ENCODE results near the gene NMNAT2.

DNA sequence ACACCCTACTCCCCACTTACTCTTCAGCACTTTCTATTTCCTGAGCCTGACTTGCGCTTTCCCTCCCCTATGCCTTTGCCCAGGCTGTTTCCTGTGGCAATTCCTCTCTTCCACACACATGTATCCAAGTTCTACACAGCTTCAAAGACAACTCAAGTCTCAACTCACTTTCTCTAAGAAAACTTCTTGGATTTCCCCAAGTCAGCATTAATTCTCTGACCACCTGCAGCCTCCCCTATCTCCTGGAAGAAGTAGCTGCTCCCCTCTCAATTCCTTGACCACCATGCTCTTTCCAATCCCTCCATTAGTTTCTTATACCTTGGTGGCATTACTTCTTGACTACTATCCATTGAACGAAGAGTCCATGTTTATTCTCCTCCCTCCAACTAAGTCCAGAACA is 42.8 kb downstream of the NMNAT2 start:
- TF ChIP-seq, protein P1, sequence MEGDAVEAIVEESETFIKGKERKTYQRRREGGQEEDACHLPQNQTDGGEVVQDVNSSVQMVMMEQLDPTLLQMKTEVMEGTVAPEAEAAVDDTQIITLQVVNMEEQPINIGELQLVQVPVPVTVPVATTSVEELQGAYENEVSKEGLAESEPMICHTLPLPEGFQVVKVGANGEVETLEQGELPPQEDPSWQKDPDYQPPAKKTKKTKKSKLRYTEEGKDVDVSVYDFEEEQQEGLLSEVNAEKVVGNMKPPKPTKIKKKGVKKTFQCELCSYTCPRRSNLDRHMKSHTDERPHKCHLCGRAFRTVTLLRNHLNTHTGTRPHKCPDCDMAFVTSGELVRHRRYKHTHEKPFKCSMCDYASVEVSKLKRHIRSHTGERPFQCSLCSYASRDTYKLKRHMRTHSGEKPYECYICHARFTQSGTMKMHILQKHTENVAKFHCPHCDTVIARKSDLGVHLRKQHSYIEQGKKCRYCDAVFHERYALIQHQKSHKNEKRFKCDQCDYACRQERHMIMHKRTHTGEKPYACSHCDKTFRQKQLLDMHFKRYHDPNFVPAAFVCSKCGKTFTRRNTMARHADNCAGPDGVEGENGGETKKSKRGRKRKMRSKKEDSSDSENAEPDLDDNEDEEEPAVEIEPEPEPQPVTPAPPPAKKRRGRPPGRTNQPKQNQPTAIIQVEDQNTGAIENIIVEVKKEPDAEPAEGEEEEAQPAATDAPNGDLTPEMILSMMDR (IDR thresholded peaks at IDR 0.05; ENCODE audit: low read length): no peak
- no peak for TF ChIP-seq EZH2 (IDR thresholded peaks at IDR 0.05; ENCODE audit: borderline replicate concordance, low read length)

Data from OCI-LY1 (cell line).